ENCODE results near the gene ATXN7L3. TPM values are rescaled to one million over a fixed set of nuclear protein-coding genes. Genes with fewer than 3 reads are reported as not detected.

The ATXN7L3 gene
- total RNA-seq, 1 donor from 2014 or later, result 38.9 TPM

DNA sequence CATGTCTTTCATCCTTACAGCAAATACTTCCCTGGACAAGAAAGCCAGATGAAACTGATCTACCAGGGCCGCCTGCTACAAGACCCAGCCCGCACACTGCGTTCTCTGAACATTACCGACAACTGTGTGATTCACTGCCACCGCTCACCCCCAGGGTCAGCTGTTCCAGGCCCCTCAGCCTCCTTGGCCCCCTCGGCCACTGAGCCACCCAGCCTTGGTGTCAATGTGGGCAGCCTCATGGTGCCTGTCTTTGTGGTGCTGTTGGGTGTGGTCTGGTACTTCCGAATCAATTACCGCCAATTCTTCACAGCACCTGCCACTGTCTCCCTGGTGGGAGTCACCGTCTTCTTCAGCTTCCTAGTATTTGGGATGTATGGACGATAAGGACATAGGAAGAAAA, 9.2 kb downstream of the ATXN7L3 start:
- H3K9ac ChIP-seq, result no peak overlapping the region
- TF ChIP-seq, protein P1, sequence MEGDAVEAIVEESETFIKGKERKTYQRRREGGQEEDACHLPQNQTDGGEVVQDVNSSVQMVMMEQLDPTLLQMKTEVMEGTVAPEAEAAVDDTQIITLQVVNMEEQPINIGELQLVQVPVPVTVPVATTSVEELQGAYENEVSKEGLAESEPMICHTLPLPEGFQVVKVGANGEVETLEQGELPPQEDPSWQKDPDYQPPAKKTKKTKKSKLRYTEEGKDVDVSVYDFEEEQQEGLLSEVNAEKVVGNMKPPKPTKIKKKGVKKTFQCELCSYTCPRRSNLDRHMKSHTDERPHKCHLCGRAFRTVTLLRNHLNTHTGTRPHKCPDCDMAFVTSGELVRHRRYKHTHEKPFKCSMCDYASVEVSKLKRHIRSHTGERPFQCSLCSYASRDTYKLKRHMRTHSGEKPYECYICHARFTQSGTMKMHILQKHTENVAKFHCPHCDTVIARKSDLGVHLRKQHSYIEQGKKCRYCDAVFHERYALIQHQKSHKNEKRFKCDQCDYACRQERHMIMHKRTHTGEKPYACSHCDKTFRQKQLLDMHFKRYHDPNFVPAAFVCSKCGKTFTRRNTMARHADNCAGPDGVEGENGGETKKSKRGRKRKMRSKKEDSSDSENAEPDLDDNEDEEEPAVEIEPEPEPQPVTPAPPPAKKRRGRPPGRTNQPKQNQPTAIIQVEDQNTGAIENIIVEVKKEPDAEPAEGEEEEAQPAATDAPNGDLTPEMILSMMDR (IDR thresholded peaks at IDR 0.05), result no peak
- no peak for TF ChIP-seq EZH2phosphoT487 (IDR thresholded peaks at IDR 0.05)
- TF ChIP-seq EZH2 (IDR thresholded peaks at IDR 0.05), result no peak
- no peak overlapping the region for H3K4me2 ChIP-seq
- H3K9me3 ChIP-seq (ENCODE audit: low read depth), result no peaks in the 10 kb centered on the region
- H3K4me1 ChIP-seq, result peaks cover 8% of the 10 kb centered on the region
- H3K27ac ChIP-seq, result no peak overlapping the region
- peaks cover 6% of the 10 kb centered on the region for H4K20me1 ChIP-seq (ENCODE audit: low read depth)
- no peak overlapping the region for H3K27ac Mint-ChIP-seq
- no peaks in the 10 kb centered on the region for H3K27me3 ChIP-seq
- H3K79me2 ChIP-seq (ENCODE audit: low read depth), result peaks cover 25% of the 10 kb centered on the region
- H3K36me3 ChIP-seq, result peaks cover 3% of the 10 kb centered on the region
- peaks cover 25% of the 10 kb centered on the region for H3K4me1 Mint-ChIP-seq
- DNase-seq (ENCODE audit: low spot score), result no peak
- peaks cover 36% of the 10 kb centered on the region for H3F3A ChIP-seq (ENCODE audit: low read depth)
- no peak overlapping the region for H2AFZ ChIP-seq (replicated peaks)
- H3K36me3 Mint-ChIP-seq, result peaks cover 14% of the 10 kb centered on the region
- peak overlapping the region; percentile 21 for H3K4me3 Mint-ChIP-seq
- no peaks in the 10 kb centered on the region for H3K9me3 Mint-ChIP-seq
- H3K27me3 Mint-ChIP-seq (ENCODE audit: insufficient read depth, low read depth), result peaks cover 13% of the 10 kb centered on the region
- no peak overlapping the region for H3K4me3 ChIP-seq

DNA sequence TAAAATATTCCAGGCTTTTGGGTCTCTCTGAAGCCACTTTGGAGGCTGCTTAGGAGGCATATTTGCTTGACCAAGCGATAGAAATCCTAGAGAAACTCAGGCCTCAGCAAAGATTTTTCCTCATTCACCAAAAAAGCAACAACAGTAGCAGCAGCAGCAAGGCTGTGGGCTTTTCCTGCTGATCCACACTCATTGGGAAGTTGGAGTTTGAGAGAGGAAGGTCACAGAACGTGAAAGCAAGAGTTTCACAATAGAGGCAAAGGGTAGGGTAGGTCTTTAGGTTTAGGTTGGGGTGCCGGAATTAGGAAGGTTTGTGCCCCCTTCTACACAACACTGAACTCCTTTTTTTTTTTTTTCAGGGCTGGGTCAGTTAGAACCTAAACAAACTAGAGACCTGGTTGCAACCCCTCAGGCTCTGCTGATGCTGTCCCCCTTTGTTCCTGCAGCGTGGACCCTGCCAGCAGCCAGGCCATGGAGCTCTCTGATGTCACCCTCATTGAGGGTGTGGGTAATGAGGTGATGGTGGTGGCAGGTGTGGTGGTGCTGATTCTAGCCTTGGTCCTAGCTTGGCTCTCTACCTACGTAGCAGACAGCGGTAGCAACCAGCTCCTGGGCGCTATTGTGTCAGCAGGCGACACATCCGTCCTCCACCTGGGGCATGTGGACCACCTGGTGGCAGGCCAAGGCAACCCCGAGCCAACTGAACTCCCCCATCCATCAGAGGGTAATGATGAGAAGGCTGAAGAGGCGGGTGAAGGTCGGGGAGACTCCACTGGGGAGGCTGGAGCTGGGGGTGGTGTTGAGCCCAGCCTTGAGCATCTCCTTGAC, 10.9 kb downstream of the ATXN7L3 start:
- H3K36me3 Mint-ChIP-seq, result peaks cover 8% of the 10 kb centered on the region
- TF ChIP-seq, protein P1 (IDR thresholded peaks at IDR 0.05), result no peak
- no peak for TF ChIP-seq EZH2phosphoT487 (IDR thresholded peaks at IDR 0.05)
- no peak for TF ChIP-seq EZH2 (IDR thresholded peaks at IDR 0.05)
- Histone ChIP-seq H3K4me2 (peak overlapping the region; percentile 92), H3K36me3 (no peaks in the 10 kb centered on the region), H3K79me2 (ENCODE audit: low read depth) (peaks cover 42% of the 10 kb centered on the region), H2AFZ (replicated peaks) (no peak overlapping the region), H3K4me1 (peaks cover 16% of the 10 kb centered on the region), H3F3A (ENCODE audit: low read depth) (peaks cover 41% of the 10 kb centered on the region), H3K9me3 (ENCODE audit: low read depth) (no peaks in the 10 kb centered on the region), H3K27me3 (no peaks in the 10 kb centered on the region), H3K27ac (no peak overlapping the region), H3K9ac (peak overlapping the region; percentile 78), H4K20me1 (ENCODE audit: low read depth) (peaks cover 23% of the 10 kb centered on the region), H3K4me3 (no peak overlapping the region)
- DNase-seq (ENCODE audit: low spot score), result no peak
- peak overlapping the region; percentile 99 for H3K4me3 Mint-ChIP-seq
- no peaks in the 10 kb centered on the region for H3K9me3 Mint-ChIP-seq
- H3K27ac Mint-ChIP-seq, result no peak overlapping the region
- H3K4me1 Mint-ChIP-seq, result peaks cover 33% of the 10 kb centered on the region
- peaks cover 14% of the 10 kb centered on the region for H3K27me3 Mint-ChIP-seq (ENCODE audit: insufficient read depth, low read depth)

DNA sequence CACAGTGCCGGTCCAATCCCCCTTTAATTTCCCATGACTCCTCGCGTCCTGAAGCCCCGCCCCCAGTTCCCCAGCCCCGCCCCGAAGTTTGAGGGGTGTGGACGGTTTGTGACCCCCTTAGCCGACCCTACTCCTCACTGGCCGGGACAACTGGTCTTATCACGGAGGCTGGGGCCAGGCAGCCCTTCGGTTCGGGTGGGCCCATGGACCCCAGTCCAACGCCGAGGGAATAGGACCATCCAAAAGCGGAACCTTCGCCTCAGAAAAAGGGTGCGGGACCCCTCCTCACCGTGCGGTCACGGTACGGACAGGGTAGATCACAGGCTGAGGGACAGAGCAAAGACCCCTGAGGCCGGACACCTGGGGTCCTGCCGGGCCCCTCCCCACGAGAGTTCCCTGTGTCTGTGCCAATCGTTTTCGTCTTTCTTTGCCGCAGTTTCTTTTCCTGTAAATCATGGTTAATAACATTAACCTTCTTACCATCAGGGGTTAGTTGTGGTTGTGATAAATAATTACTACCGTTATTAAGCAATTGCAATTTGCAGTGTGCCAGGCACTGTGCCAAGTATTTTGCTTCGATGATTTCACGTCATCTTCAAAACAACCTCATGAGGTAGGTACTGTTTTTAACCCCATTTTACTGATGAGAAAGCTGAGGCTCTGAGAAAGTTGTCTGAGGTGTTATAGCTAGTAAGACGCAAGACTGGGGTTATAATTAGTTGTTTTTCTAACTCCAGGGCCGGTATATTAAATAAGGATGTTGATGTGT, 12.4 kb downstream of the ATXN7L3 start:
- H3K79me2 ChIP-seq (ENCODE audit: low read depth), result peaks cover 56% of the 10 kb centered on the region
- no peaks in the 10 kb centered on the region for H3K36me3 ChIP-seq
- Mint-ChIP-seq H3K4me1 (peaks cover 35% of the 10 kb centered on the region), H3K9me3 (no peaks in the 10 kb centered on the region), H3K27me3 (ENCODE audit: insufficient read depth, low read depth) (peaks cover 14% of the 10 kb centered on the region), H3K36me3 (peaks cover 10% of the 10 kb centered on the region), H3K4me3 (peak overlapping the region; percentile 99), H3K27ac (peak overlapping the region; percentile 96)
- peak overlapping the region; percentile 68 for H3K27ac ChIP-seq
- H3K27me3 ChIP-seq, result no peaks in the 10 kb centered on the region
- H3K9me3 ChIP-seq (ENCODE audit: low read depth), result no peaks in the 10 kb centered on the region
- H3K4me3 ChIP-seq, result peak overlapping the region; percentile 88
- TF ChIP-seq EZH2phosphoT487 (IDR thresholded peaks at IDR 0.05), result no peak
- no peak for TF ChIP-seq EZH2 (IDR thresholded peaks at IDR 0.05)
- TF ChIP-seq, protein P1 (IDR thresholded peaks at IDR 0.05), result no peak
- H2AFZ ChIP-seq (replicated peaks), result peak overlapping the region; percentile 100
- peaks cover 16% of the 10 kb centered on the region for H3K4me1 ChIP-seq
- H4K20me1 ChIP-seq (ENCODE audit: low read depth), result peaks cover 36% of the 10 kb centered on the region
- H3F3A ChIP-seq (ENCODE audit: low read depth), result peaks cover 33% of the 10 kb centered on the region
- H3K9ac ChIP-seq, result peak overlapping the region; percentile 78
- no peak for DNase-seq (ENCODE audit: low spot score)
- peak overlapping the region; percentile 92 for H3K4me2 ChIP-seq

Data from neural progenitor cell (in vitro differentiated cells).